Stimulated activated CD8-positive, alpha-beta memory T cell treated with anti-CD3 and anti-CD28 coated beads, Interleukin-7, amount 100 ng/mL, for 4 hours (primary cell): ENCODE measurements around the gene SLC43A2.

Experiments
- DNase-seq, 2 donors: peaks; one replicate each; pipeline ENCODE4 v3.0.0-alpha.2; 2020; ENCODE audit warnings: low read depth in 2 of 2

The SLC43A2 gene

GRCh38 chr17:1623057-1623630 lies 5.5 kb downstream of the SLC43A2 start:
- DNase-seq, result no peak

- no peak for DNase-seq
Observed at GRCh38 chr17:1621273-1621954, 7.2 kb downstream of the SLC43A2 start.

DNA sequence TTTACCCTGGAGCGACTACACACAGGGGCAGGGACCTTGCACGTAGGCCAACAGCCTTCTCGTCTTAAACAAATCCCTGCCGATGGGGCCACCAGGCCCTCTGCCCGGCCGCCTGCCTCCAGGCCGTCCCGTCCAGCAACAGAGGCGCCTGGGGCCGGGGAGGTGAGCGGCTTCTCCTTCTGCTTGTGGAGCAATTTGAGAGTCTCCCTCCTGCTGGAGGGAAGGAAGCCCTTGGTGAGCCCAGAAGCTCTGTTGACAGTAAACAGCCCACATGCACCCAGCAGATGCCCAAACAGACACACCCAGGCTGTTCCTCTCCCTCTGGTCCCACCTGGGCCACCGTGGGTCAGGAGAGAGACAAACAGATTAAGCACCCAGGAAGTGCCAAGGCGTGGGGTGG lies 8.1 kb downstream of the SLC43A2 start:
- DNase-seq, result no peak

GRCh38 chr17:1617620-1618174 lies 10.9 kb downstream of the SLC43A2 start:
- DNase-seq, result no peak

- DNase-seq, result no peak
Observed at GRCh38 chr17:1616101-1616500, 12.5 kb downstream of the SLC43A2 start.

DNA sequence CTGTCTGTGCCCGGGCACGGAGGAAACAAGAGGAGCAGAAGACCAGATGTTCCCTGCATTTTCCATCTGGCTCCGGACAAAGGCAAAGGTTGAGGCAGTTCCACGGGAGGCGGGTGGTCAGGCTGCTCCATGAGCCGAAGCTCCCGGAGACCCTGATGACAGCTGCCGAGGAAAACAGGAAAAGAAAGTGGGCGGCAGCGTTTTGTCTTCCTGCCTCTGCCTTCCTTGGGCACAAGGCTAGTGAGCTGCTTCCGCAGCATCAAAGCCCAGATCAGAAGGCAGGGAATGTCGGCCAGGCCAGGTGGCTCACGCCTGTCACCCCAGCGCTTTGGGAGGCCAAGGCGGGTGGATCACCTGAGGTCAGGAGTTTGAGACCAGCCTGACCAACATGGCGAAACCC lies 16.2 kb downstream of the SLC43A2 start:
- DNase-seq, result no peak

GRCh38 chr17:1611715-1612114 lies 16.9 kb downstream of the SLC43A2 start:
- DNase-seq, result no peak

DNA sequence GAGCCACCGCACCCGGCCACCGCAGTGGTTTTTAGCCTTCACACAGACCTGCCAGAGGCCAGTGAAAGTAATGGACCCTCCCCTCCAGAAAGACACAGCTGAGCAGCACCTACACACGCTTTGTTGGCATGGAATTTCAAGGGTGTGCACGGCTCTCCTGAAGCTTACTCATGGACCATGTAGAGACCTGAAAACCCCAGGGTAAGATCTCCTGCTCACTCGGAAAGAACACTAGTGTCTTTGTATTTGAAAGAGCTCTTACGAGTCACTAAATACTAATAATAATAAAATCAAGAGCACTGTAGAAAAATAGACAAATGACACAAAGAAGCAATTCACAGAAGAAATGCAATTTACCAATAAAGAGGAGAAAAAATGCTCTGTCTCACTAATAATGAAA lies 20.0 kb downstream of the SLC43A2 start:
- no peak for DNase-seq

GRCh38 chr17:1607971-1608320 lies 20.7 kb downstream of the SLC43A2 start:
- no peak for DNase-seq

DNA sequence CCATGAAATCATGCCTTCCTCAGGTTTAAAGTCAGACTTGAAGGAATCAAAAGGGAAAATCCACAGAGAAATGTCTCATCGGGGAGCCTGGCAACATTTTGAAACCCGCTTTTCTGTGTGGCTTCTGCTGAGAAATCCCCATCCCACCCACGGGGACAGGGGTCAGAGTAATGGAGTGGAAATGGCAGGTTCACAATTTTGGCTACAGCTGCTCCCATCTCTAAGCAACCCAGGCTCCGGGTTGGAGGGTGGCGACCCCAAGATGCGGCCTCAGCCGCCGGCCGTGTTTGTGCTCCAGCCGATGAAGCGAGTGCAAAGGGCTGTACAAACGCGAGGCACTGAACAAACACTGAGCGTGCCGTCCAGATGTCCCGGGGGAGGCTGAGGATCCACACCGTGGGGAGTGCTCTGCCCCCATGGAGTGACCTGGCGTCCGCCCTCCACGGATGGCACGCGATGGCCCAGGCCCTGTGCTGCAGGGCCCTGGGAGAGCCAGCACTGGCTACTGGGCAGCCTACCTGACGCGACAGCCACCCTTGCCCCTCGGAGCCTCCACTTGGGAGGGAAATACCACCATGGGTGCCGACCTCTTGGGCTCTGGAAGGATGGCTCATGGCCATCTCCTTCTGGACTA lies 22.2 kb downstream of the SLC43A2 start:
- no peak for DNase-seq

GRCh38 chr17:1605681-1606351 lies 22.8 kb downstream of the SLC43A2 start:
- no peak for DNase-seq

DNA sequence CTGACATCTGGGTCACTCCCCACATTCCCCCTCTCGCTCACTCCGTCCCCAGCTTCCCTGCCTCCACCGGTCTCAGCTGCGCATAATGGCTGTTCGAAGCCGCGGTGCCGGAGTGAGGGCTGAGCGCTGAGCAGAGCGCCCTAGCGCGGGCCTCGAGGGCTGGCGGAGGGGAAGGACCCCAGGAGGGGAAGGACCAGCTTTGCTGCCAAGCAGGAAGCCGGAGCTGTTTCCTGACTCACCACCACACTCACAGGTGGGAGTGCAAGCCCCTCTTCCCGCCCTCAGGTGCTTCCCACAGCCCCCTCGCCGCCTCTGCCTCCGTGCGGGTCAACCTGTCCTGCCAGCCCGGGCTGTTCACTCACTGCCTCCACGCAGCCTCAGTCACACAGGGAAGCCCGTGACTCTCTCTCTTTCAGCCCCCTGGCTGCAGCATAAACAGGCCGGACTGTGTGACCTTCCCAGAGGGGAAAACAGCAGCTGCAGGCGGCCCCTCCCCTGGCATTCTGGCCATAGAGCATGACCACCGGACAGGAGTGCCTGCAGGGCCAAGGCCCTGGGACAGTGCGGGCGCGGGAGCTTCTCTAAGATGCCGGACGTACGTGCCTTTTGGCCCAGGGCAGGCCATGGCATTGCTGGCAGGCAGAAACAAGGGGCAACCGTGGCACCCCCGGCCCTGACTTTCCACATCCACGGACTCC lies 23.7 kb downstream of the SLC43A2 start:
- no peak for DNase-seq

GRCh38 chr17:1601571-1601970 lies 27.1 kb downstream of the SLC43A2 start:
- no peak for DNase-seq

GRCh38 chr17:1598399-1599095 lies 30.1 kb downstream of the SLC43A2 start:
- DNase-seq, result no peak

GRCh38 chr17:1597861-1598342 lies 30.7 kb downstream of the SLC43A2 start:
- no peak for DNase-seq

DNA sequence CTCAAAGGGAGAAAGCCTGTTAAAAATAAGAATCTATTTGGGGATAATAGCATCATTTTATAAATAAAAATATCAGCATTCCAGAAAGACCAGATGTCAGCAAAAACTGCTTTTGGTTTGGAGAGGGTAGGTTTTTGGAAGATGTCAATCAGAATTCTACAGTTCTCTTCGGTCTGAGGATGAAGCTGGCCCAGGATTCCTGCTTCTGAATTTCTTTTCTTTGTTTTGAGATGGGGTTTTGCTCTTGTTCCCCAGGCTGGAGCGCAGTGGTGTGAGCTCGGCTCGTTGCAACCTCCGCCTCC lies 35.1 kb downstream of the SLC43A2 start:
- no peak for DNase-seq

GRCh38 chr17:1592751-1593629 lies 35.6 kb downstream of the SLC43A2 start:
- DNase-seq, result no peak

DNA sequence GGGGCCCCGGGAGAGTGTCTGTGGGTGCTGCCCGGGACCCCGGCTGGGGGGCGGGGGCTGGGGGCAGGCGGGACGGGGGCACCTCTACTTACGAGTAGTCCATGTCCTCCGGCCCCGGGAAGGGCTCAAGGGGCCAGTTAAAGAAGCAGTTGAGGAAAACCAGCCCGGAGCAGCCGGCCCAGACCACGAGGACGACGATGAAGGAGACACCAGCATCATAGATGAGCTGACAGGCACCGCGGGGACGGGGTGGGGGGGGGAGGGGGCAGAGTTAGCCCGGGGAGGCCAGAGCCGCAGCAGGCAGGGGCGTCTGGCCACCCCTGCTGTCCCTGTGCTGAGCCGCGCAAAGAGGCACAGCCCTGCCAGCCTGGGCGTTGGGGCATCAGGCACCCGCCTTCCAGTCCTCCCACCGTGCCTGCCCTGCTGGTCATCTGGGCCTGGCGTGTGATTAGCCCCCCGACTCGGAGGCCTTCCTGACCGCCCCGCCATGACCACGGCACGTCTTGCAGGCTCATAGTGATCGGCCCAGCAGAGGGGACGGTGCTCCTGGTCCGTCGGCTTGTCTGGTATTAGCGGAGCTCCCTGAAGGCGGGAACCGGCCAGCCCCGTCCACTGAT lies 37.1 kb downstream of the SLC43A2 start:
- no peak for DNase-seq

DNA sequence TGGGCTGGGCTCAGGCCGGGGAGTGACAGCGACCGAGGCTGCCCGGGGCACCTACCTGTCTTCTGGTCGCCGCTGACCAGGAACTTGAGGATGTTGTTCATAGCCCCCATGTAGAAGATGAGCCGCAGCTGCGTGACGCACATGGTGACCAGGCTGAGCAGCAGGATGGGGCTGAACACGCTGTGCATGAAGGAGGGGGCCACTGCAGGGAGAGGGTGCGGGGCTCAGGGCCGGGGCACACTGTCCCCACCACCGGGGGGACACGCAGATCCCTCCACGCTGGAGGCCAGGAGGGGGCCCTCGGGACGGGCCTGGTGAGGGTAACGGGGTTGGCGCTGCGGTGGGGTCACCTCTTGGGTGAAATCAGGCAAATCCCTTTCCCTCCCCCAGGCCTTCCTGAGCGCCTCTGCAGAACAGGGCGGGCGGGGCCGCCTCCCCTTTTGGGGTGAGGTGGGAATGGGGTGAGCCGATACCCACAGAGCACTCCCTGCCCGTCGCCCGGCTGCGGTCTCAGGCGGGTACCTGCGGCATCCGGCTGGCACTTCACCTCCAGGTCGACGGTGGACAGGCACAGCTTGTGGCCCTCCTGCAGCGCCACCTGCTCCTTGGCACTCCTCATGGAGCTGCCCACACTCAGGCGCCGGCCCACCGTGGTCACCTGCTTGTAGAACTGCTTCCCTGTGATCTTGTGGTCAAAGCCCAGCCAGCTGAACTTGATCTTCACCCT lies 37.7 kb downstream of the SLC43A2 start:
- no peak for DNase-seq
